Muscle of back (tissue), 11 donors: ENCODE data around the gene PHLPP2. TPM values are rescaled to one million over a fixed set of nuclear protein-coding genes. Genes with fewer than 3 reads are reported as not detected.
A peak's percentile ranks its signal among the peaks of the same experiment; 100 is the strongest.
"Not testable (repeated sequence)": the region's sequence is repeated elsewhere in the genome, so short reads cannot be mapped to it uniquely, and the experiment has no call there.

Experiments used
- DNase-seq, 3 donors: peaks; one replicate each; pipeline versions ENCODE4 v3.0.0 to v3.0.0-alpha.2; 2013
- polyA plus RNA-seq, 10 donors: library from polyadenylated mRNA; unstranded; fragments of 120-200 nt; gene quantifications; one replicate each; pipeline ENCODE4 v1.2.1, GENCODE V29; 2013; ENCODE audit not compliant: insufficient read length in 10 of 10

PHLPP2 gene
- polyA plus RNA-seq, 10 donors, result 4.9 to 7.8 (median 6.3) TPM

GRCh38 chr16:71723537-71724319, 773 bp downstream of the PHLPP2 start:
- peak; percentile 66 to 91 (median 85) for DNase-seq

GRCh38 chr16:71722801-71723536, 1.5 kb downstream of the PHLPP2 start:
- peak; percentile 49 to 83 (median 55) for DNase-seq

- no peak for DNase-seq
Observed at GRCh38 chr16:71721066-71721740, 3.3 kb downstream of the PHLPP2 start.

- no peak for DNase-seq
Observed at GRCh38 chr16:71712501-71712900, 12.0 kb downstream of the PHLPP2 start.

- no peak for DNase-seq
Observed at GRCh38 chr16:71711789-71712188, 12.7 kb downstream of the PHLPP2 start.

GRCh38 chr16:71709229-71709781, 15.2 kb downstream of the PHLPP2 start:
- peak in 1 of 3 donors; percentile 55 for DNase-seq

GRCh38 chr16:71708696-71709095, 15.8 kb downstream of the PHLPP2 start:
- DNase-seq, result no peak

- DNase-seq, result no peak
Observed at GRCh38 chr16:71707199-71707598, 17.3 kb downstream of the PHLPP2 start.

- DNase-seq, result no peak
Observed at GRCh38 chr16:71706046-71706445, 18.5 kb downstream of the PHLPP2 start.

- DNase-seq, result no peak
Observed at GRCh38 chr16:71703333-71703732, 21.2 kb downstream of the PHLPP2 start.

- no peak for DNase-seq
Observed at GRCh38 chr16:71700831-71701230, 23.7 kb downstream of the PHLPP2 start.

- no peak for DNase-seq
Observed at GRCh38 chr16:71698491-71698890, 26.0 kb downstream of the PHLPP2 start.

GRCh38 chr16:71693164-71693563, 31.3 kb downstream of the PHLPP2 start:
- no peak for DNase-seq

- no peak for DNase-seq
Observed at GRCh38 chr16:71689901-71690300, 34.6 kb downstream of the PHLPP2 start.

GRCh38 chr16:71687861-71688260, 36.6 kb downstream of the PHLPP2 start:
- DNase-seq, result no peak

- DNase-seq, result not testable (repeated sequence)
Observed at GRCh38 chr16:71684280-71684679, 40.2 kb downstream of the PHLPP2 start.

GRCh38 chr16:71681360-71681759, 43.1 kb downstream of the PHLPP2 start:
- DNase-seq, result no peak

GRCh38 chr16:71676236-71676635, 48.3 kb downstream of the PHLPP2 start:
- DNase-seq, result no peak

- no peak for DNase-seq
Observed at GRCh38 chr16:71675380-71675779, 49.1 kb downstream of the PHLPP2 start.

GRCh38 chr16:71674229-71674628, 50.3 kb downstream of the PHLPP2 start:
- DNase-seq, result no peak

GRCh38 chr16:71673582-71673973, 50.9 kb downstream of the PHLPP2 start:
- no peak for DNase-seq
